Ovary (tissue), 9 donors: ENCODE data around the gene STEAP4. TPM values are rescaled to one million over a fixed set of nuclear protein-coding genes. Genes with fewer than 3 reads are reported as not detected.

Experiments used
- DNase-seq, 5 donors: peaks; one replicate each; pipeline ENCODE4 v3.0.0-alpha.2; 2019 to 2020
- H3K27ac ChIP-seq, 2 donors: fragments of 200-600 bp; one replicate each; pipeline versions ENCODE4 v1.5.1 to v1.8.0; 2019 to 2022
- H3K27me3 ChIP-seq: fragments of 200-600 bp; one replicate; pipeline ENCODE4 v1.8.0; 2022
- H3K36me3 ChIP-seq: fragments of 200-600 bp; sonication (generic); one replicate; pipeline ENCODE4 v1.5.1; 2019
- H3K4me1 ChIP-seq: one replicate; pipeline ENCODE4 v1.8.1; 2013; ENCODE audit warnings: mild to moderate bottlenecking, moderate library complexity; ENCODE audit not compliant: insufficient read depth
- H3K4me3 ChIP-seq: fragments of 200-600 bp; sonication (generic); one replicate; pipeline ENCODE4 v1.5.1; 2017
- H3K9me3 ChIP-seq, 2 donors: fragments of 200-600 bp in 1 of 2; sonication (generic) in 1 of 2; one replicate each; pipeline versions ENCODE4 v1.5.1 to v1.8.1; 2013 to 2019; ENCODE audit warnings: mild to moderate bottlenecking in 1 of 2, moderate library complexity in 1 of 2
- EP300 ChIP-seq: sonication (generic); formaldehyde crosslinking; IDR thresholded peaks from one replicate; pipeline ENCODE4 v1.6.1; 2017; ENCODE audit warnings: antibody characterized with exemption
- POLR2A ChIP-seq: fragments of 450-650 bp; IDR thresholded peaks from one replicate; pipeline ENCODE4 v1.6.1; 2017; ENCODE audit warnings: antibody characterized with exemption, mild to moderate bottlenecking, moderate library complexity
- WGBS, 3 donors: extraction: QIAGEN DNeasy Blood & Tissue Kit in 1 of 3; methylation state at CpG; one replicate each; pipeline versions ENCODE4 v1.1.5 to v1.1.7; 2013 to 2017; 5-methylcytosine and 5-hydroxymethylcytosine counted together
- intact Hi-C, 4 donors: fragments of 100-400 bp; cut with DNase I; formaldehyde crosslinking; loops; one replicate each; pipeline versions ENCODE4 v1.11.0 to v1.15.1; 2022 to 2023
- polyA plus RNA-seq, 2 donors: library from polyadenylated mRNA; stranded (reverse); fragments of 200-250 nt in 1 of 2; fragments of 350-450 nt in 1 of 2; fragmentation: Illumina TruSeq in 1 of 2; extraction: RNeasy Lipid Tissue Mini Kit (QIAGEN cat#74804) in 1 of 2; gene quantifications; one replicate each; pipeline ENCODE4 v1.2.3, GENCODE V29; 2013 to 2014
- total RNA-seq, 7 donors: library from RNA; depleted of rRNA in 2 of 7; stranded (reverse); fragments of >200 nt in 2 of 7; fragmentation: NEBNext Ultra II Directional in 3 of 7; extraction: Animal tissue kit (Norgen Biotek cat#: 25700) in 3 of 7; gene quantifications; one replicate each; pipeline versions ENCODE4 v1.1.0 to v1.2.4, GENCODE V29; 2016 to 2023
- TF ChIP-seq, protein P1 (sequence below), 3 donors: fragments of 450-650 bp in 2 of 3; fragments of 200-600 bp in 1 of 3; IDR thresholded peaks; one replicate each; pipeline versions ENCODE4 v1.5.1 to v1.8.0; 2016 to 2022; ENCODE audit warnings: antibody characterized with exemption in 3 of 3, mild to moderate bottlenecking in 1 of 3
- donor health status: DM: no; HTN: no; CAD: no; lungs with moderate emphysema.
- donor health status: DM: no; HTN: no; CAD: no.
- donor health status: Bipolar disorder and iron deficiency.
- donor health status: DM: yes; HTN: yes; CAD: no.
- donor health status: DM: no; HTN: no; CAD: no.
- donor health status: DM: yes; HTN: yes; CAD: no.

Gene STEAP4
- total and polyA plus RNA-seq, 9 donors, result 1.4 to 76.0 (median 8.1) TPM

DNA sequence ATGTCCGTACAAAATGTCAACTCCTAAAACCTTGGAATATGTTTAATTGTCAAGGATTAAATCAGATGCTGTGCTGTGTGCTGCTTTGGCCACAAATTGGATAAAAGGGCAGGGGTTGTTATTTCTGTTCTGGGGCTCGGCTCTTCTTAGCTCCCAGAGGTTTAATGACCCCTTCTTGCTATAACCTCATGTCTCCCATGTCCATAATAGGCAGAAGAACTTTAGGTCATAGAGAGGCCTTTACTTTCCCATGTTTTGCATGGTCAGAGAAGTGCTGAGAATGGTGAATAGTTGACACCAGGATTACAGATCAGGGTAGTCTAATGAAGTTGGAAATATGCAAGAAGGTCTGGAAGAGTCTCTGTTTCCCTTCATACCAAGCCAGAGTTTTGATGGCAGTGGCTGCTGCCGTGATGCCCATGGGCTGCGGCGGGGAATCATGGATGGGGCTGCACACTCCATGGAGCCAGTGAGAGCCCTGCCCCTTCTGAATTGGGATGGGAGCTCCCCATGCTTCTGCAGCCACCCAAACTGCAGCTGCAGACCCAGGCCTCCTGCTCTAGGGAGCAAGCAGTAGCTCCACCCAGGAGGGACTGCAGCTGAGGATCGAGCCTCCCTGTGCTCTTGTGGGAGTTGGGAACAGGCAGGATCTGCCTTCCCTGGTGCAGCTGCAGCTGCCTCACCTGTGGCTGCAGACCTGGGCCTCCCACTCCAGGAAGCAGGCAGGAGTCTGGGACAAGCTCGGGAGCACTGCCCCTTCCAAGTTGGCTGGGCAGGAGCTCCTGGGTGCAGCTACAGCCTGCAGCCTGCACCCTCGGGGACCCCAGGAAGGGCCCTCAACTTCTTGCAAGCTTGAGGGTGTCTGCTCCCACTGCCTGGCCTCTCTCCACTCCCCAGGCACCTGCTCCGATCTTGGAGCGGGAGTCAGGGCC lies 23.1 kb upstream of the STEAP4 start:
- H3K9me3 ChIP-seq, result no peaks in the 10 kb centered on the region
- no peaks in the 10 kb centered on the region for H3K36me3 ChIP-seq
- 71 to 77% (median 76%) methylated on average over 8 to 10 of the region's 10 CpGs for WGBS, 3 donors
- H3K27ac ChIP-seq, result no peak overlapping the region
- no peaks in the 10 kb centered on the region for H3K27me3 ChIP-seq
- TF ChIP-seq EP300, result no peak
- TF ChIP-seq, protein P1, sequence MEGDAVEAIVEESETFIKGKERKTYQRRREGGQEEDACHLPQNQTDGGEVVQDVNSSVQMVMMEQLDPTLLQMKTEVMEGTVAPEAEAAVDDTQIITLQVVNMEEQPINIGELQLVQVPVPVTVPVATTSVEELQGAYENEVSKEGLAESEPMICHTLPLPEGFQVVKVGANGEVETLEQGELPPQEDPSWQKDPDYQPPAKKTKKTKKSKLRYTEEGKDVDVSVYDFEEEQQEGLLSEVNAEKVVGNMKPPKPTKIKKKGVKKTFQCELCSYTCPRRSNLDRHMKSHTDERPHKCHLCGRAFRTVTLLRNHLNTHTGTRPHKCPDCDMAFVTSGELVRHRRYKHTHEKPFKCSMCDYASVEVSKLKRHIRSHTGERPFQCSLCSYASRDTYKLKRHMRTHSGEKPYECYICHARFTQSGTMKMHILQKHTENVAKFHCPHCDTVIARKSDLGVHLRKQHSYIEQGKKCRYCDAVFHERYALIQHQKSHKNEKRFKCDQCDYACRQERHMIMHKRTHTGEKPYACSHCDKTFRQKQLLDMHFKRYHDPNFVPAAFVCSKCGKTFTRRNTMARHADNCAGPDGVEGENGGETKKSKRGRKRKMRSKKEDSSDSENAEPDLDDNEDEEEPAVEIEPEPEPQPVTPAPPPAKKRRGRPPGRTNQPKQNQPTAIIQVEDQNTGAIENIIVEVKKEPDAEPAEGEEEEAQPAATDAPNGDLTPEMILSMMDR (IDR thresholded peaks at IDR 0.05), result no peak
- TF ChIP-seq POLR2A, result no peak
- no peak overlapping the region for H3K4me3 ChIP-seq
- H3K4me1 ChIP-seq, result no peaks in the 10 kb centered on the region
- no peak for DNase-seq
- intact Hi-C loops, result no loop called here

DNA sequence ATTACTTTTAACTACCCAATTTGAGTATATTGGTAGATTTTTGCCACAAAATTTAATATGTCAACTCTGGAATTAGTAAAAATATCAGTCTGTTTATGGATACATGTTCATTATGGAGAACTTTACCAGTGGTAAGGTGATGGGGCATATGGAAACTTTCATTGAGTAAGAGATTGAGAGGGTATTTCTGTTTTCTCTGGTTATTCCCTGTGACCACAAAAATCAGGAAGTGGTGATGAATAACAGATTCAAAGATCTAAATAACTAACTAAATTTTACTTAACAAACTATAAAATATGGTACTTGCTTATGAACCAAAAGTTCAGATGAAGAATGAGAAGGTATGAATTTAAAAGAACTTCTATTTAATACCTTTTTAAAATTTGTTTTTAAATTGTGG lies 22.1 kb upstream of the STEAP4 start:
- Histone ChIP-seq H3K36me3 (no peaks in the 10 kb centered on the region), H3K27ac (no peak overlapping the region), H3K4me1 (no peaks in the 10 kb centered on the region), H3K4me3 (no peak overlapping the region), H3K9me3 (no peaks in the 10 kb centered on the region), H3K27me3 (no peaks in the 10 kb centered on the region)
- TF ChIP-seq, protein P1 (IDR thresholded peaks at IDR 0.05), result no peak
- TF ChIP-seq POLR2A (no peak), EP300 (no peak)
- intact Hi-C loops, result no loop called here
- no peak for DNase-seq

DNA sequence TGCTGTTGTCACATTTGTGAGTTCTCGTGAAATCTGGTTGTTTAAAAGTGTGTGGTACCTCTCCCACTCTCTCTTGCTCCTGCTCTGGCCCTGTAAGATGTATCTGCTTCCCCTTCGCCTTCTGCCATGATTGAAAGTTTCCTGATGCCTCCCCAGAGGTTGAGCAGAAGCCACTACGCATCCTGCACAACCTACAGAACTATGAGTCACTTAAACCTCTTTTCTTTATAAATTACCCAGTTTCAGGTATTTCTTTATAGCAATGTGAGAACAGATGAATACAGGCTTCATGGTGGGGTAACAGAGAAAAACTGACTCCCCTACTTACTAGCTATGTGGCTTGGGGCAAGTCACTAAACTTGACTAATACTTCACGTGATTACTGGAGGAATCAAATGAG lies 18.0 kb upstream of the STEAP4 start:
- Histone ChIP-seq H3K9me3 (no peaks in the 10 kb centered on the region), H3K4me1 (no peaks in the 10 kb centered on the region), H3K36me3 (no peaks in the 10 kb centered on the region), H3K4me3 (no peak overlapping the region), H3K27me3 (no peaks in the 10 kb centered on the region), H3K27ac (no peak overlapping the region)
- 83 to 94% (median 87%) methylated on average over 4 of the region's 4 CpGs for WGBS, 3 donors
- intact Hi-C loops, result no loop called here
- no peak for DNase-seq
- TF ChIP-seq, protein P1 (IDR thresholded peaks at IDR 0.05), result no peak
- TF ChIP-seq EP300 (no peak), POLR2A (no peak)

DNA sequence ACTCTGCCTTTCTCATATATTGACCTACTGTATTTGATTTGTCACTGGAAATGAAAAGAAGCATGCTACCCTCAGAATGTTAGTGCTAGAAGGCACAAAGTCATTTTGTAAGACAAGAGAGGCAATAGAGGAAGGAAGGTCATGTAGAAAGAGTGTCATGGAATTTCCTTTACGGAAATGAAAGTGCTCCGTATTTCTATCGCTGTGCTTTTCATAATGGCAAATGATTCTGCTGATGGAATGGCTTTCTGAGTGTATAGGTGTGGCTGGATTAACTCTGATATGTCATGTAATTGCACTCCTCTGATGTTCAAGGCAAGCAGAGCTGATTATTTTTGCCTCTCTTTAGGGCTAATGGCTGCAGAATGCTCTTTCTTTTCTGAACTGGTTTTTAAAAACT lies 15.5 kb upstream of the STEAP4 start:
- Histone ChIP-seq H3K27me3 (no peaks in the 10 kb centered on the region), H3K27ac (no peak overlapping the region), H3K9me3 (no peaks in the 10 kb centered on the region), H3K36me3 (no peaks in the 10 kb centered on the region), H3K4me3 (no peak overlapping the region), H3K4me1 (no peaks in the 10 kb centered on the region)
- intact Hi-C loops, result no loop called here
- DNase-seq, result no peak
- TF ChIP-seq, protein P1 (IDR thresholded peaks at IDR 0.05), result no peak
- 79 to 90% (median 86%) methylated on average over 3 of the region's 3 CpGs for WGBS, 3 donors
